DMS114 treated with DMSO at 0.1 percent for 48 hours (cell line): ENCODE results near the gene HEY2.
"Not testable (repeated sequence)": the region's sequence is repeated elsewhere in the genome, so short reads cannot be mapped to it uniquely, and the experiment has no call there.

ENCODE experiments used
- DNase-seq: peaks from one replicate; lab custom pipeline; 2025; ENCODE audit not compliant: unreplicated experiment; lab: John Stamatoyannopoulos, UW

HEY2 gene

DNA sequence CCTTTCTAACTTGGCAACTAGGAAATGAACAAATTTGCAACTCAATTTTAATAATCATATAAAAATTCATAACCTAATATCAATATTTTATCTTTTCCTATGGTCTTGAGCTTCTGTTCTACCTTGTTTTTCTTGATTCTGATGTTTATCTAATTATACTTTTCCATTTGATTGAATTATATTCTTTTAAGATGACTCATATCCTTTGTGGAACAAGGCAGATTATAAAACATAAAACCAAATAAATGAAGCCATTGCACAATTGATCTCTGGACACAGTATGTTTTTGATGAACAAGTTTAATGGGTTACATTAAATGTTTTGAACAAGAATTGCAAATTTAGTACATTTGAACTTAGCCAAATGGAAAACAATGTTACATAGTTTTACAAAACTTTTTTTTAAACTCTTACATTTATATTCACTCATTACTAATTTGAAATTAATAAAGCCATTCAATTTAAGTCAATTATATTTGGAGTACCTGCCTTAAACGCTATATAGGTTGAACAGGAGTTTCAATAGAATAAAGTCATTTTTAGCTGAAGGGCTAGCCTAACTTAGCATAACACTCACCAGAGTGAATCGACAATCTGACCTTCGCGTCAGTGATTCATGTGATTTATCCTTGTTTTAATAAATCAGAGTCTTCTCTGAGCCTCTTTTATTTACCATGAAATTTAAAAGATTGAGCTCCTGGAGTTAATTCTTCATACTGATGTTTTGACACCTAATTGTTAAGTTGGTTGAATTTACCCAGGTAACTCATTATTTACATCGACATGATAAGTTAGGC, 45.1 kb downstream of the HEY2 start:
- no peak for DNase-seq

DNA sequence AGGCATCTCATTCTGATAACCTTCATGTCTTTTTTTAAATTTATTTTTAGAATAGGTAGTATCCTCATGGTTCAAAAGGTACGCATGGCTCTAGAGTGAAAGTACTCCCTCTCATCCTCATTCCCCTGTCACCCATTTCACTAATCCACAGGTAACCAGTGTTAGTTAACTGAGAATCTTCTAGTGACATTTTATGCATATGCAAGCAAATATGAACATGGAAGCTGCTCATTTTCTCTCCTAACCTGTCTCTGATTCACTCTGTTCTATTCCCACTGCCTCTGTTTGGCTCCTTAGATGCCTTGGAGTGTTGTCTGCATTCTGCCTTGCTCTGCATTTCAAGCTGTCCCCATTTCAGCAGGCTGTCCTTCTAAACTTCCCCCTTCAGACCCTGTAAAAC, 45.9 kb downstream of the HEY2 start:
- DNase-seq, result no peak

DNA sequence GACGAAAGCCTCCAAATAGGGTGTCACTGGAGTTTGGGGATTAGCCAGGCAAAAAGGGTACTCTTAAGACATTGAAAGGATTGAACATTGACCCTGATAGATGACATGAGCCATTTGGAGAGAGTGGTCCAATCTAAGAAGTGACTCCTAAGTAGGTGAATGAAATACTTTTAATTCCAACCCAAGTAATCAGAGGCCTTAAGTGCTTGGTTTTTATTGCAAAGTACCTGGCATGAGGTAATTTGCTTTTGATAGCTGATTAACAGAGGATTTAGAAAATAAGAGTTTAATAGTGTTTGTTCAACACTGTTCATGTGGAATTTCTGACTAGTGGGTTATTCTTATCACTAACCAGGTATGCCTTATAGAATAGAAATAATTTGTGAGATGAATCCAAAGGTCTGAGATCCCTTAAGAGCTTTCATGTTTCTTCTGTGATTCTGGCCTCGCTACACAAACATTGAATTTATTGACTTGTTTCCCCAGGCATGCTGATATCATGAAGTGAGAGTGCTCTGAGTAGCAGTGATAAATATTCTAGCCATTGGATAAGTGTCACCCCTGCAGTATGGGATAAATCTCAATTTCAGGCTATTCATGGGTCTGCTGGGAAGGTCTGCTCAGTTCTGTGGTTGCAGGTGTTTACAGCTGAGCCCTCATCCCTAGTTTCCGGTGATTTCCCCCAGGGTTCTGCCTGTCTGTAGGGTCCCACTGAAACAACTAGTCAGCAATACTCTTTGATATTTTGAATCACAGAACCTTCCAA, 47.9 kb downstream of the HEY2 start:
- no peak for DNase-seq

DNA sequence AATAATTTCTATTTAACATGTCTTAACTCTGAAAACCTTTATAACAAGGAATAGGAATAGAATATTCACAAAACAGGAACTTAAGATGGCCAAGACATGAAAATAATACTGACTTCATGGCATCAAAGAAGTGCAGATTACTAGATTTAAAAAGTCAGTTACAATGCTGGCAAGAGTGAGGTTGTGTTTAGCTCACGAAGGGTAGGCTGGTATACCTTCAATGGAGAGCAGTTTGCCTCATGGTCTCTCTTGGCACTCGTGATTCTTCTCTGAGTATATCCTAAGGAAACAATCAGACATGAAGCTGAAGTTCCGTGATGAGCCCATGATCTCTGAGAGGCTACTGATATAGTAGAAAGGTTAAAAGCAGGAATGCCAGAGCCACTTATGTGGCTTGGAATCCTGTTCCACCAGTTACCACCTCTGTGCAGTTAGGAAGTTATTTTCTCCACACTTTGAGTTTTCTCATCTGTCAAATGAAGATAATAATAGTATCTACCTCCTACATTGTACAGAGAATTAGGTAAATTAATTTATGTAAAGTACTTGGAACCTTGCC, 48.5 kb downstream of the HEY2 start:
- DNase-seq, result no peak

DNA sequence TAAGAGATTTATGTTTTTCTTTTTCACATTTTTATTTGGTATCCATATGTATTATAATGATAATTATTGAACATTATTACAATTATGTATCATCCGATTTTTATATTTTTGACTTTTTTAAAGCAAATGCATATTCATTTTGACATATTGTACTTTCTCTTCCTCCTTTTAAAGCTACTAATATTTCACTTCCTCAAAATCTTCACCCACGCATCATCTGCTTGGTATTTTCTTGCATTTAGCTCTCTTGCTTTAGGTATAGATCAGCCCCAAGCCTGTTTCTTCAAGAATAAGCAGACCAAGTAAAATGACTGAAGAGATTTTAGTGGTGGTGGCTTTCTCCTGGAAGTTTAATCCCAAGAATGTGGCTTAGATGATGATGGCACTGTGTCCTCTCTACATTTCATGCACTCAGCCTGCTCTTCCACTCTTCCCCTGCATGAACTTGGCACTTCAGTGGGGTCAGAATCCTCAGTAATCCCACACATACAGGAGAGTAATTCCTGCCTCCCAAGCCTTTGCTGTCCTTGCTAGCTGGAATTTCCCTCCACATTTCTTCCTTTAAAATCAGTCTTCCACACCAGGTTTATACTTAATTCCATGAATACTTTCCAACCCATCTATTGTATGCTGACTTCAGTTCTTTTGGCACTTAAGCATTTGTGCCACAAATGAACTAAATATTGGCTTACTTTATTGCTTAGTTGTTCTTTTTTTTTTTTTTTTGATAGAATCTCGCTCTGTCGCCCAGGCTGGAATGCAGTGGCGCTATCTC, 49.5 kb downstream of the HEY2 start:
- no peak for DNase-seq

DNA sequence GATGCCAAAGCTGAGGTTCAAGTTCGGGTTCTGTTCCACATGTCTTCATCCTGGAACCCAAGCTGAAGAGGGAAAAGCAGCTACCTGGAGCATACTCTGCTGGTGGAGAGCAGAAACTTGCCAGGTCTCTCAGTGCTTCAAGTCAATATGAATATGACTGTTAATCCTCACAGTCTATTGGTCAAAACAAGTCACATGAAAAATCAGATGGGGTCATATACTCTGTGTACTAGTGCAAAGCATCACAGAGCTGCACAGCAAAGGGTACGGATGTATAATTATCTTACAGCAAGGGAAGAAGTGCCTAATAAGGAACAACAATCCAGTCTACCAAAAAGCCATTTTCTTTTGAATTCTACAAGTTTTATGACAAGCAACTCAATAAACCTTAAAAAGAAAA, 53.0 kb downstream of the HEY2 start:
- no peak for DNase-seq

DNA sequence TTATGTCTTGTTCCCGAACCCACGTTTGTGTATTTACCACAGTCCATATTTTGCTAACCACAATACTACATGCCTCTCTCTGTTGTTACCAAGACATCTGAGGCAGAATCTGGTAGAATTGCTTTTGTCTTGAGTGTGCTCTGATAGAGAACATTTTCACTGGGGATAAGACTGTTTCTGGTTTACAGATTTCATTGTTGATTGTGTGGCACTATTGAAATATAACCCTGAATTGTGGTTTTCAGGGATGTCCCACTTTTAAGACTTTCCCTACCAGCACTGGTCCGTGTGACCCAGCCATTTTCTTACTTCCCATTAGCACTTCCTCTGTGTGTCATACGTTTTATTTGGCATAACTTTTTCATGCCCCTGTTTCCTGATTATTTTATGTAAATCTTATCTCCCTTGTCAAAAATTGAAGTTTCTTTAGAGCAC, 53.5 kb downstream of the HEY2 start:
- DNase-seq, result no peak

DNA sequence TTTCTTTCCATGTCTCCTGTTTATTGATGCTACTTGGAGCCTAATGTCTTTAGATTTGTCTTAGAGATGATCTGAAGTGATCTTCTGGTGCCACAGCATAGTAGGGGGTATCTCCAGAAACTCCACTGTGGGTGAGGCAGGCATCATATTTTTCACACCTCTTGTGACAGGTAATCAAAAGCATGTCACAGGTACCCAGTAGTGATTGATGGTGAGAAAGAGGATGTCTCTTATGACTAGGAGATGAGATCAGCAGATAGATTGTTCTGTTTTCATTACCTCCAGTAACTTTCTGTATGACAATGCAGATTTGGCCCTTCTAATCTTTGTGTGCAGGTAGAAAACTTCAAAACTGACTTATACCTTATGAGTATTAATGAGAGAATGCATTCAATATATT, 54.8 kb downstream of the HEY2 start:
- no peak for DNase-seq

DNA sequence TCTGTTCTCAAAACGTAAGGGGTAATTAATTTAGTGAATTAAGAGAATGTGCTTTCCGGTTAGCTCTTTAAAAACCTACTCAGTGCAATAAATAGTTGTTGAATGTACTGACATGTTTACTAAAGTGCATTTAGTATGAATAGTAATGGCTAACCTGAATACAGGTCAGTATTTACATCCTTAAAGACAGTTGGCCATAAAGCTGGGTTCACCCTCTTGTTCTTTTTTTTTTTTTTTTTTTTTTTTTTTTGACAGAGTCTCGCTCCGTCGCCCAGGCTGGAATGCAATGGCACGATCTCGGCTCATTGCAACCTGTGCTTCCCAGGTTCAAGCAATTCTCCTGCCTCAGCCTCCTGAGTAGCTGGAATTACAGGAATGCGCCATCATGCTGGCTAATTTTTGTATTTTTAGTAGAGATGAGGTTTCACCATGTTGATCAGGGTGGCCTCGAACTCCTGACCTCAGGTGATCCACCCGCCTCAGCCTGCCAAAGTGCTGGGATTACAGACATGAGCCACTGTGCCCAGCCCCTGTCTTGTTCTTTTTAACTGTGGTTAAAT, 55.5 kb downstream of the HEY2 start:
- not testable (repeated sequence) for DNase-seq

DNA sequence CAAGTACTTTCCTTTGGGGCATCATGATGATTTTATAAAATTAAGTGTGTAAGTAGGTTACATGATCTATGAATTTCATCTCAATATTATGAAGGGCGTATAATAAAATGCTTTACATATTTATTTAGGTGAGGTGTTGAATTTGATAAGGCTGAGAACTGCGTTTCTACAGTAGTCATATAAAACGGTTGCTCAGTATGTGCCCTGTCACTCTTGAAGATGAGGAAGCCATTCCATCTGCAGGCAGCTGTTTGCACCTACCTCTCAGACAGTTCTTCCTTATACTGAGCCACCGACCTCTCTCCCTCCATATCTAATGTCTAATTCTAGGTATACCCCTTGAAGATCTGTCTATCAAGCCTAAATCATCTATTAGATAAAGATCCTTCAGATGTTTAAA, 57.4 kb downstream of the HEY2 start:
- DNase-seq, result no peak

DNA sequence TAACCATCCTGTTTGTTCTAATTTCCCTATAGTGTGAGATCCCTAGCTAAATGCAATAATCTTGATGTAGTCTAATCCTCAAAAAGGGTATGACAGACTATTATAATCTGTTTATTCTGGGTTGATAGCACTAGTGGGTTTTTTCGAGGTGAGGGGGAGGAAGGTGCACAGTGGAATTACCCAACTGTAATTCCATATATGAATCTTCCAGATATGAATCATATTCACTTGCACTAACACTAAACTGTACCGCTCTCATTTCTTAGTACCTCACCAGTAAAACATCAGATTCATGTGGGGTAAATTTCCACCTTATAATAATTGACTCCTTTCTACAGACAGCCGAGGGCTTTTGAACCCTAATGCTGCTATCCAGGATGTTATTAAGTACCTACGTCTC, 57.9 kb downstream of the HEY2 start:
- no peak for DNase-seq

DNA sequence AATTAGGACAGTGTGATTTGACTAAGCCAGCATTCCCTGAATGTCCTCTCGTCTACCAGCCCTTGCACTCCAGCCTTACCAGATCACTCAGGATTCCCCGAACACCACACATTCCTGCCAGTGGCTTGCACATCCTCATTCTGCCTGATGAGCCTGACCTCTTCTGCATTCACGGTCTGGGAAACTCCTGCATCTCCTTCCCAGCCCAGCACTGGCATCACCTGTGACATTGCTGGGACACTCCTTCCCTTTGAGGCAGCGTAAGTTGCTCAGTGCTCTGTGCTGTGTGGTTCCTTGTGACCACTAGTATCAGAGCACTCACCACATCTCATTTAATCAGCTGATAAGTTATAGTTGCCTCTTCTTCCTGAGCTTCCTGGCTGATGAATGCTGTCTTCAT, 58.6 kb downstream of the HEY2 start:
- no peak for DNase-seq

DNA sequence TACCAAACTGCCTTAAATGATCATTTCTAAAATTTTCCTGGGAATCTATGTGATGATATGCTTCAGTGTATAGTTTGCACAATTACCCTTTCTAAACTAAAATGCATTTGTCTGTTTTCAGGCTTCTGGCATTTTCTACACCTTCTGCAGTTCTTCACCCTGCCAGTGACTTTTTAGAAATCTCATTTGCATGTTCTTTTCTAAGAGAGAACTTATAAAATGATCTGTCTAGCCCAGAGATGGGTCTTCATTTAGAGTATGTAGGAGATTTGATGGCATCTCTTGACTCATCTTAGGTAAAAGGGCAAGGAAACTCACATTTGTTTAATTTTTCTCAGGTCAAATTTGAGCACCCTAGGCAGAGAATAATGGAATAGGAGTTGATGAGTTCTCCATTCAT, 59.2 kb downstream of the HEY2 start:
- DNase-seq, result no peak

DNA sequence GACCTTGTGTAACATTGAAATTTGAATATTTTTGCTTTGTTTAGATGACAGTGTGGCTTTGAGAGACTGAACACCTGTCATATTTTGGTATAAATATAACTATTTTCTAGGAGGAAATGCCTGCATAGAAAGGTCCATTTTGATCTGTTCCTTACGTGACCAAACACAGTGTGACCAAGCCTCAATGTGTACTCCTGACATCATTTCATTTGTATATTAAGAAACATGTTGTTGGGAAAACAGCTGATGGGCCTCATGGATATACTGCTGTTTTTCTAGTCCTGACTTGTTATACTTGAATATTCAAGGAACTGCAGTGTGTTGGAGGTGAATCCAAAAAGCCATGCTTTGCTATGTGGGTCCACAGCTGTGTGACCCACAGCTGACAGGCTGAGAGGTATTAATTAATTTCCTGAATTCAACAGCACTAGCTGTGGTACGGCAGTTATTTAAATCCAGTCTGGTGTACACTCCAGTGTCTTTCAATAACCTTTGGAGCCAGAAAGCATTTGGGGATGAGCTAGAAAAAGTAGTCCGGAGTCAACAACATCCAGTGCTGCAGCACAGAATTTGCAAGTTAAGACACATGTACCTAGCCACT, 60.2 kb downstream of the HEY2 start:
- DNase-seq, result no peak

DNA sequence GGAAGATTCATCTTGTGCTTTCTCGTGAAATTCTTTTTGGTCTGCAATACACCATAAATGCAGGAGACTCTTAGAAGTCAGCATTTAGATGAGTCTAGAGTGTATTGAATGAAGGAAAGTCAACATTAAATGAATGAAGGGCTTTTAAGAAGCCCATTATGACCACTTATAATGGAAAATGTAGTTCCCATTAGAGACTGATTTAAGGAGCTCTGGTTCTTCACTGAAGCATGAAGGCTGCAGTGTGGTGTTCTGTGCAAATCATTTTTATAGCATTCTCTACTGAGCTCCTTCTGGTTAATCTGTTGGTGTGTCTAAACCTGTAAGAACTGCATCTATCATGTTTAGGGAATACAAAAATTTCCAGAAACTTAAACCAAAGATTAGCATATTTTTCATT, 61.0 kb downstream of the HEY2 start:
- no peak for DNase-seq
